Measurements from ENCODE around the gene SHC3.

SHC3 gene

DNA sequence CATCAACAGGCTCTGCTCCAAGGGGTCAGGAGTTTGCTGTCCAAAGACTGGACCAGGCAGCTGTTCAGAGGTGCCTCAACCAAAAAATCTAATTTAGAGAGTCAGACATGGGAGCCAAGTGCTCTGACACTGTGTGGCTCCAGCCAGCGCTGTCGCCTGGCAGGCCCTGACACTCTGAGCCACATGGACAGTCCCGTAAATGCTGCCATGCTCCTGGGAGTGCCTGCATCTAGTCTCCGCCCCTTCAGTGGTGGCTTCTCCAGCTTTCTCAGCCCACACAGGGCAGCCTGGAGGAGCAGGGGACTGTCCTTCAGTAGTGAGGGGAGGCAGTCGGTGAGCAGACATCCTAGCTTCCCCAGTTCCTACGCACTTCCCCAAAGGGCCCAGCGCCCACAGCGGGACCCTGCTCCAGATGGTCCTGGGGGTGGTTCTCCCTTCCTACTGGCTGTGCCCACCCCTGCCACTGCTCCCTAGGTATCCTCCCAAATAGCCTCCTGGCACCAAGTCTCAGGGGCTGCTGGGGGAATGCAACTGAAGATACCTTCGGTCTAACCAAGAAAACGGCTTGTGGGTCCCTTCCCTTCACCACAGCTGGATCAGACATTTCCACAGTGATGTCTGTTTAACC lies 72.3 kb downstream of the SHC3 start:
- no peak for DNase-seq (ENCODE audit: low read depth)

DNA sequence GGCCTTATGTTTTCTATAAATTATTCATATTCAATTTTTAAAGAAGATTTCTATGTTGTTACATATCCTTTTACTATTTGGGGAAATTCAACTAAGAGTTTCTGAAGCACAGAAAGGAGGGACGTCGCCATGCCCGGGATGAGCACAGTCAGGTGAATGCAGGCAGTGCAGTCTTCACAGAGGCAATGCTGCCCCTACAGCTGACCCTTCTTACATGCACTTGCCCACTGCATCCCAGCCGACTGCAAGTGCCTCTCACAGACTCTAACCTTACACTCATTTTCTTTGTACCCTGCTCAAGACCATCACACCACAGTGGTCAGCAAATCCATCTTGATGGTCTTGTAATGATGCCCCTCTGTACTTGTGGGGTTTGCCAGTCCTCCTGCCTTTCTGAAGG lies 73.8 kb downstream of the SHC3 start:
- DNase-seq (ENCODE audit: low read depth) = no peak

DNA sequence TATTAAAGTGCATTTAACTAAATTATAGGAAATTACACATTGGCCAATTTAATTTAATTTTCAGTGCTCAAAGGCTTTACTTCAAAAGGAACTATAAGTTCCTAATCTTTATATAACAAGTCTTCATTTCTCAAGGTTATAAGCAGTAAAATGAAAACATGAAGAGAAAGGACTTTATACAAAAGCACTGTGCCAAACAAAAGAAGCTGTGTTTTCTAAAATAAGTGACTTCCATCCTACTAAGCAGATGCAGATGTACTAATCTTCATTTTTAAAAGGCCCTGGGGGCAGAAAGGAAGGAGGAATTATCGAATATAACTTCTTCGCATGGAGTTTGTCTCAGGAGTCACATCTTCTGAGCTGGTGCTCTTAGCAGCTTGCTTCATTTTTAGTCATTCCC lies 81.4 kb downstream of the SHC3 start:
- no peak for DNase-seq (ENCODE audit: low read depth)

DNA sequence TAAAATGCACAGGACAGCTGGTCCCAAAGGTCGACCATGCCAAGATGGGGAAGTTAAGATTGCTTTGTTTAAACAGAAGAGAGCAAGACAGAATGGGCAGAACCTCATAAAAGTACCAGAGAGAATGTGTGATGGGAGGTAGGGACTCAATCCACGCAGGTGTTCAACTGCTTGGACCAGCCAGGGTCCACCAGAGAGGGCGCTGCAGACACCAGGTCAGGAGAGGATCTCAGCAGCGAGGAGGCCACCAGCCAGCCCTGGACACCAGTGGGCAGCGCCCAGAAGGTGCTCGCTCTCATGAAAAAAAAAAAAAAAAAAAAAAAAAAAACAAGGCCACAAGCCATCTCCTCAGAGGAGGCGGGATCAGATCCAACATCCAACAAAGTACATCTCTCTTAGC lies 81.8 kb downstream of the SHC3 start:
- DNase-seq (ENCODE audit: low read depth) = no peak

DNA sequence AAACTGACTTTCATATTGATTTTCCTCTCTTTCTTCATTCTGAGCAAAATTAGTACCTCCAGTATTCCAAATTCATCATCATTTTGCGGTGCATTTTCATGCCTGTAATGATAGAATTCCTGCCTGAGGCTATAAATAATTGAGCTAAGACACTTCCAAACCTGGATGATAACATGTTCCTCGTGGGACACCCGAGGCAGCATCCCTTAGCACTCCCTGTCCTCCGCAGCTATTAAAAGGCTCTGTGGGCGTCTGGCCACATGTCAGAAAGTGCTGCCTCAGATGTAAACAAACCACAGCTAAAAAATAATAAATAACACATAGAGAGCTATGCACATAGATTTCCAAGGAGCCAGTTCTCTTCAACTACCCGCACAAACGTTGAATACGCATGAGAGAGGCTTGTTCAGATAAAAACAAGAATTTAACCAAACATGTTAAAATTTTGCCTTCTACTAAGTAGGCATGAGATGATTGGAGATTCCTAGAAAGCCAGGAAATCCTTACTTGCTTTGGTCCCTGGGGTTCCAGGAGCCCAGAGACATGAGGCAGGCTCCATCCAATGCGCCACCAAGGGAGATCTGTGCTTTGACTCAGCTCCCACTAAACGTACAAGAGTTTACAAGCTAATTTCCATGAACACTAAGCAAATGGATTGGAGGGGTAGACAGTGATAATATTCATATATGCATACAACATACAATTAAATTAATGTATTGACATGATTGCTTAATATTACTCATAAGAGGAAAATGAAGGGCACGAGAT lies 82.7 kb downstream of the SHC3 start:
- no peak for DNase-seq (ENCODE audit: low read depth)

DNA sequence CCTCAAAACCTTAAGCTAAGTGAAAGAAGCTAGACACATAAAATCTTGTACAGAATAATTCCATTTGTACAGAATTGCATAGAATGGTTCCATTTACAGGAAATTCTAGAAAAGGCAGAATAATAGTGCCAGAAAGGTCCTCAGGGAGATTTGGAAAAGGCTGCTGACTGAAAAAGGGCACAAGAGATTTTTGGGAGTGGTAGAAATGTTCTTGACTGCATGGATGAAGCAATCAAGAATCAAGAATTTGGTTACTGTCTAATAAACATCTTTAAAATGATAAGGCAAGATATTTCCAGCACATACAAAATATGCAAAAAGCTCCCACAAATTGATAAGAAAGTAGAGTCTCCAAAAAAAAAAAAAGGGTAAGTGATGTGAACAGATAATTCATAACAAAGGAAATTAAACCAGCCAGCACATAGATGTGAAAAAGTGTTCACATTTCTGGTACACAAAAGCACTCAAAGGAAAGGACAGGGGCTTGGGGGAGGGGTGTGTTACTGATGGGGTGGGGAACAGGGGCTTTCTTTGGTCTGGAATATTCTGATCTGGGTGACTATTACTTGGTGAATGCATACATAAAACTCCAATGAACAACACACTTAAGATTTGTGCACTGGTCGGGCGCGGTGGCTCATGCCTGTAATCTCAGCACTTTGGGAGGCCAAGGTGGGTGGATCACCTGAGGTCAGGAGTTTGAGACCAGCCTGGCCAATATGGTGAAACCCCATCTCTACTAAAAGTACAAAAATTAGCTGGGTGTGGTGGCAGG lies 85.2 kb downstream of the SHC3 start:
- no peak for DNase-seq (ENCODE audit: low read depth)

DNA sequence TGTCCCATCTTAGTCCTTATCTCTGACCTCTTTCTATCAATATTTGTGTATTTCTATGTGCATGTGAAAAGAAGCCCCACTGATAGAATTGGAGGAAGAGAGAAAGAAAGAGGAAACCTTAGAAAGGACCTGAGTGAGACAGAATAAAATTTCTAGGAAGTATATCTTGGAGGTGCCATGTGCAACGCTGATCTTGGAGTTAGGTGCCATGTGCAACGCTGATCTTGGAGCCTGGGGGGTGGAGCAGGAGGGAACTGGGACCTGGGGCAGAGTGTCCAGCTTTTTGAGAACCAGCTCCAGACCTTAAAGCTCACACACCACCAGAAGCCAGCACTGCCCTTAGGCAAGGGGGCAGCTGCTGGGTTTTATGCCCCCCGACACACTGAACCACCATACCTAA lies 89.4 kb downstream of the SHC3 start:
- no peak for DNase-seq (ENCODE audit: low read depth)

DNA sequence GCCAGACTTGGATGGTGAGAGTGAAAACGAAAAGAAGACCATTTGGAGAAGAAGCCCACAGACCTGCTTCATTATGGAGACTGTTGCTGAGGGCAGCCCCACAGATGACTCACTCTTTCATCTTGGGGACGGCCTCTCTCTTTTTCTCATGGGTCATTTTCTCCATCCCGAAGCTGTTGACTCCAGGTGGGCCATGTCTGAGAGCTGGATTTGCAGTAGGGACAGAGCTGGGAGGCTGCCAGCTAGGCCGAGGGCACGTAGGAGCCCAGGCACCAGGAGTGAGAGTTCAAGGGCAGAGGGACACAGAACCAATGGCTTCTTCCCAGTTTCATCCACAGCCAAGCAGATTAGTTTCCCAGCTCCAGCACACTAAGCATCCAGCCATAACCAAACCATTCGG lies 95.0 kb downstream of the SHC3 start:
- DNase-seq (ENCODE audit: low read depth) = no peak

DNA sequence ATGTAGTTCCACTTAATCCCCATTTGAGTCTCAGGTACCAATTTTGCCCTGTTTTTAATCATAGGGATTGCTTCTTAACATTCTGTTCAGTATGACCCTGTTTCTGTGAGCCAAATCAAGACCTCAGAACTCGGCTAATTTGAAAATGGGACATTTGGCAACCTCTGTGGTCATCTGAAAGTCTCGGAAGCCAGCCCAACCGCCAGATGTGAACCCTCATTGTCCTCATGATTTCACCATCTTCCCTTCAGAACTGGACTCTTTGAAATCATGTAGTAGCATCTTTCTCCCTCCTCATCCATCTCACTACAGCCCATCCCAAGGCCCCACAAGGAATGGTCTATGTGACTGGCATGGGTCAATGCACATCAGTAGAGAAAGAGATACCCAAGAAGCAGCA lies 98.4 kb downstream of the SHC3 start:
- DNase-seq (ENCODE audit: low read depth) = no peak

DNA sequence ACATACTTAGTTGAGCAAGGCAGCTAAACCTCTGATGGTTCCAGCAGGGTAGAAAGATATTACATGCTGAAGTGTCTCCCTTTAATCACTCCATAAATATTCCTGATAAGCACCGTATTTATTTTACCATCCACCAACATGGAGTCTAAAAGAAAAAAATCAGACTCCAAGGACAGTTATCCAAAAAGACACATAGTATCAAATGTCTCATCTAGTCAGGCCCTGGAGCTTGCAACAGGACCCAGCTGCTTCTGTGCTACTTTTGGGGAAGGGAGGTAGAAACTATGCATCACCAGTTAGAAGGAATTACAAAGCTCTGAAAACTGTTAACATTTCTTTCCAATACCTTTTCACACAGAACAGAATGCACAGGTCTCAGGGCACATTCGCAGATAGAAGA lies 99.2 kb downstream of the SHC3 start:
- peak; percentile 6 for DNase-seq (ENCODE audit: low read depth)

DNA sequence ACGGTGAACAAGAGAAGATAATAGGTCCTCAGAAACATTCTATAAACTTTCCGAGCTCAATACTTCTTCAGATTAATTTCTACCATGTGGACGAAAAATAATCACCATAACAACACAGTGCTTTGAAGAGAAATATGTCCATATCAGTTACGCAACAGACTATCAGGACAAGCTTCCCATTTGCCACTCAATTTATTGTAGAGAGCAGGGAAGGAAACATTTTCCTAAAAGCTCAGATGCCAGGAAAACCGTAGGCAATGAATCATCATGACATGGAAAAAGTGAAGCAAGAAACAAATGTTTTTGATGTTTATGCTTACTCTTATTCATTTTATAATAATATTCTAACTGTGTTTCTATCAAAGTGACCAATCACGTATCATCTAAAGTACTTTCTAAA lies 99.8 kb downstream of the SHC3 start:
- DNase-seq (ENCODE audit: low read depth) = peak; percentile 17

DNA sequence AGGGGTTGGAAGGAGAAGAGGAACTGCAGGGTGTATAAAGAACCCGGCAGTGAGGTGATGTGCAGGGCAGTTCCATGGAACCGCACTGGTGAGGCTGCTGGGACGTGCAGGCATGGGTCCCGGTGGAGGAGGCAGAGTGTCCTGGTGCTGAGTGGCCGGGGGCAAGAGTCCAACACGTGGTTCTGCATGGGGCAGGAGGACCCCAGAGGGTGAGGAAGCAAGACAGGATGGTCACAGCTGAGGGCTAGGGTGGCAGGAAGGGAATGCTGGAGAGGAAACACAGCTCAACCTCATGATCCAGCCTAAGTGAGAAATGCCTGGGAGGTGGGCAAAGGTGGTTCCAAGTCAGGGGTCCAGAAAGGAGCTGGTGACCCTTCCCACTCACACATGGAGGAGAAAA lies 100.2 kb downstream of the SHC3 start:
- no peak for DNase-seq (ENCODE audit: low read depth)

DNA sequence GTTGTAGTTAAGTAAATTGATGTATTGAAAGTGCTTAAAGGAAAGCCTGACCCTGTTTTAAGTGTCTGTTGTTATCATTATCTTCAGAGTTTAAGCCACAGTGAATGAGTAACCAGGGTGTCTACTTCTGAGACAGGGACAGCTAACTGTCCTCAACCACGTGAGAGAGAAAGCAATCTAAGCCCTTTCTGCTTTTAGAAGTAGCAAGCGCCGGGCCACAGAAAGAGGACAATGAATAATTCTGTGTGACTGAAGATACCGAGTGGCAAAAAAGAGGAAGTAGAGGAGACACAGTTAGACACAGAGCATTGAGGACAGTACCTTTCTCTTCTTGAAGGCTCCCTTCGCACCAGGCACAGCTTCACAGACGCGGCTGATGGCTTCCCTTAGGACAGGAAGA lies 101.1 kb downstream of the SHC3 start:
- DNase-seq (ENCODE audit: low read depth) = no peak

DNA sequence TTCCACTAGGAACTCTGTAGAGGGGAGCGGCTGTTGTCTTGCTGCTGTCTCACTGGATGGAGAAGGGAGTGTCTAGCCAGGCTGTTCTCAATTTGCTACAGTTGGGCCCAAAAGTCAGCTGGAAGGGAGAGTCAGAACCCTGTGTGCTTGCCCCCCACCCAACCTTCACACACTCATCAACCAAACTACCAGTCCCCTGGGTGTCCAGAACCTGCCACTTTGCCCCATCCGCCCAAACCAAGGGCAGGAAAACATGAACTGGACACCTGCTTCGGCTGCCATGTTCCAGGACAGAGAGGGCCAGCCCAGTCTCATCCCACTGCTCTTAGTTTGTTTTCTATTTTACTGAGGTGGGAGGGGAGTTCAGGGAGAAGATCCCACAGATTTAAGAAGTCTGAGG lies 105.2 kb downstream of the SHC3 start:
- DNase-seq (ENCODE audit: low read depth) = no peak

DNA sequence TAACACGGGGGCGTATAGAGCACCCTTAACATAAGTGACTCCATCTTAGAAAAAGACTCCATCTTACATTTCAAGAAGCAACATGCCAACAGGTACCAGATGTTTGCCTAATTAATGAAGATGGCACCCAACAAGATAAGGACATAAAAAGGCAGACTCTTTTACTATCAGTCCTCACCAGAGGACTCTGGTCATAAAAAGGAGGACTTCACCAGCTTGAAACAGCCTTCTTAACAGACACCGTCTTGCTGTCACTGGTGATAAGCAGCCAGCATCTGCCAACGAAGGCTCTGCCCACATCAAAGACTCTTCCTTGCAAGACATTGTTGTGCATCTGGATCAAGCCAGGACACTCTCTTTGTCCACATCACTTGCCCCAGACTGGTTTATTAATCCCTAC lies 107.0 kb downstream of the SHC3 start:
- no peak for DNase-seq (ENCODE audit: low read depth)

DNA sequence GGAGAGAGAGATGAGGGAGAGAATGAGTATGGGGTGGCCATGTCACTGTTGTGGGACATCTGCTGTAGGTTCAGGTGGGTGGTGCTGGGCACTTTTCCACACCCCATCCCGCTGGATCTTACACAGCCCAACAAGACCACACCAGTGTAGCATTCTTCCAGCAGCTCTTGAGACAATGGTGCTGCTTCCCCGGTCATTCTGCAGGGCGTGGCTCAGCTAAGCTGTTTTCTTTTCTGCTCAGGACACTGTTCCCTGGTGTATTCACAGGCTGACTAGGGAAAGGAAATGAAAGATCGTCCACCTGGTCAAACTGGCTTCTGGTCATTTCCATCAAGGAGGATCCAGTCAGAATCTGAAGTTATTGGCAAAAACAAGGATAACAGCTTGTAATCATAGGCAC lies 111.8 kb downstream of the SHC3 start:
- DNase-seq (ENCODE audit: low read depth) = no peak

DNA sequence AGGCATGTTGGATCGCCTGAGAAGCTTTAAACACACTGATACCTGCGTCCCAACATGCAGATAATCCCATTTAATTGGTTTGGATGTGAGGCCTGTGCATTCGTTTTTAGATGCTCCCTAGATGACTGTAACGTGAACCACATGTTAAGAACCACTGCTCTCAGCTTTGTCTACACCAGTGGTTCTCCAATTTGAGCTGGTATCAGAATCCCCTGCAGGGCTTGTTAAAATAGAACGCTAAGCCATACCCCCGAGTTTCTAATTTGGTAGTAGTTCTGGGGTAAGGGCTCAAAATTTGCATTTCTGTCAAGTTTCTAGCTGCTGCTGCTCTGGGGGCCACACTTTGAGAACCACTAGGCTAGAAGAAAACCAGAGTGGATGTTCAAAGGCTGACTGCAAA lies 112.7 kb downstream of the SHC3 start:
- no peak for DNase-seq (ENCODE audit: low read depth)

DNA sequence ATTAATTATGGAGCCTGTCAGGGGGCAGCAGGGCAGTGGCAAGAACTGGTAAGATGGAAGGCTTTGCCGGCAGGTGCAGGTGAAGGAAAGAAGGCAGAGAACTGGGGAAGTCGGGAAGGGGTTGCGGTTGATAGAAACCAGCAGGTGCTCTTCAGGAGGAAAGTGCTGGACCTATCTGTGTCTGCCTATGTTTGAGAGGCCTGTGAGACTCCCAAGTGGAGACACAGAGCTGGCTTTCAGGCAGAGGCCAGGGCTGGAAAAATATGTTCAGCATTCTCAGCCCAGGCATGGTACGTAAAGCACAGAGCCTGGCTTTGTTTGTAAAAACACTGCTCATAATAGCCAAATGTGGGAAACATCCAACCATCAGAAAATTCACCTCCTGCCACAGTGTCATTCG lies 117.8 kb downstream of the SHC3 start:
- DNase-seq (ENCODE audit: low read depth) = no peak

DNA sequence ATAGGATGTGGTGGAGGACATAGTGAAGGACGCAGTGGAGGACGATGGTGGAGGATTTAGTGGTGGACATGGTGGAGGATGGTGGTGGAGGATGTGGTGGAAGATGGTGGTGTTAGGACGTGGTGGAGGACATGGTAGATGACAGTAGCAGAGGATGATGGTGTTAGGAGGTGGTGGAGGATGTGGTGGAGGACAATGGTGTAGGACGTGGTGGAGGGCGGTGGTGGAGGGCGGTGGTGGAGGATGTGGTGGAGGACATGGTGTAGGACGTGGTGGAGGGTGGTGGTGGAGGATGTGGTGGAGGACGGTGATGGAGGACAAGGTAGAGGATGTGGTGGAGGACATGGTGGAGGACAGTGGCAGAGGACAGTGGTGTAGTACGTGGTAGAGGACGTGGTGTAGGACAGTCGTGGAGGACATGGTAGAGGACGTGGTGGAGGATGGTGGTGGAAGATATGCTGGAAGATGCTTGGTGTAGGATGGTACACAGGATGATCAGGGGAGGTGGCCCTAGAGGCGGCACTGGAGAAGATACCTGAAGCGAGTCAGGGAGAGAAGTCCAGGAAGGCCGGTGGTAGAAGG lies 118.6 kb downstream of the SHC3 start:
- DNase-seq (ENCODE audit: low read depth) = no peak

DNA sequence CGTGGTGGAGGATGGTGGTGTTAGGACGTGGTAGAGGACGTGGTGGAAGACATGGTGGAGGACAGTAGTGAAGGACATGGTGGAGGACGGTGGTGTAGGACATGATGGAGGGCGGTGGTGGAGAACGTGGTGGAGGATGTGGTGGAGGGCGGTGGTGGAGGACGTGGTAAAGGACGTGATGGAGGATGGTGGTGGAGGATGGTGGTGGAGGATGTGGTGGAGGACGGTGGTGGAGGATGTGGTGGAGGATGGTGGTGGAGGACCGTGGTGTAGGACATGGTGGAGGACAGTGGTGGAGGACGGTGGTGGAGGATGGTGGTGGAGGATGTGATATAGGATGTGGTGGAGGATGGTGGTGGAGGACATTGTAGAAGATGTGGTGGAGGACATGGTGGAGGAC lies 119.7 kb downstream of the SHC3 start:
- DNase-seq (ENCODE audit: low read depth) = no peak

DNA sequence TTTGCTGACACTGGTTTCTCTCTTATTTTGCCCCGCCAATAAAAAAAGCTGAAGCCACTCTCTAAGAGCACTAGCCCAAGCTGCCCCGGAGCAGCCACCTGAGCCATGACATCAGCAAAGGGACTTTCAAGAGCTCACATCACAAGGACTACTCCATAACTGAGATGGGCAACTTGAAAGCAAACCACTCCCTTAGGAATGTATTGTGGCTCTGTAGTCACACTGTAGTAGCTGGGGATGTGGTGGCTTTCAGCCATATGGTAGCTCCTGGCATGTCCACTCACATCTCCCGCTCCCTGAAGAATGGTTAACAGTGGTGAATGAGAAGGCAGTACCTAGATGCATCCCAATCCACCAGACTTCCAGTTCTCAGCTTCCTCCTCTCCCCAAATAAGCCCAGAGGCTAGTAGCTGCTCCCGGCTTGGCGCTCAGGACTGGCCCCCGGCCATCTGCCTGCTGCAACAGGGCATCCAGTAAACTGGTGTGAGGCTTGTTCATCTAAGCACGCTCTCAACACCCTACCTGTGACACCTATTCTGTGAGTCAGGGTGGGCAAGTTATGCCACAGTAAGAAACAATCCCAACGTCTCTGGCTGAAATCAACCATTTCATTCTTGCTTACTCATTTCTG lies 123.6 kb downstream of the SHC3 start:
- DNase-seq (ENCODE audit: low read depth) = no peak

DNA sequence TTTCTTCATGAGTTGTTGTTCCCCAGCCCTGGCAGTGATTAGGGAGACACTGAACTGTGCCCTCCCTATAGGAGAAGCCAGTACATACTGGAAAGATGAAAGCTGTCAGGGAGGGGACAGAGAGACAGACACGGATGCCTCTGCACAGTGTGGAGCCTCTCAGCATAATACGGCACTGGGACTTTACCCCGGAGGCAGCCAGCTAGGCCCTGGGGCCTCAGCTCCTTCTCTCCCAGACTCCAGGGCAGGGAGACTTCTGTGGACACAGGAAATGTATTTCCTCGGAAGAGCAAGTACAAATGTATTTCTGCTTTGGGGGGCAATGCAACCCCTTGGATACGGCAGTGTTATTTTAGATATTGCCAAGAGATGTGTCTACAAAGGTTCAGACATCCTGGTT lies 125.3 kb downstream of the SHC3 start:
- no peak for DNase-seq (ENCODE audit: low read depth)
